ENCODE measurements around the gene MACROD2. TPM values are rescaled to one million over a fixed set of nuclear protein-coding genes. Genes with fewer than 3 reads are reported as not detected.

The MACROD2 gene
- total RNA-seq, 1 experiment from 2014 or later, result 1.4 TPM

DNA sequence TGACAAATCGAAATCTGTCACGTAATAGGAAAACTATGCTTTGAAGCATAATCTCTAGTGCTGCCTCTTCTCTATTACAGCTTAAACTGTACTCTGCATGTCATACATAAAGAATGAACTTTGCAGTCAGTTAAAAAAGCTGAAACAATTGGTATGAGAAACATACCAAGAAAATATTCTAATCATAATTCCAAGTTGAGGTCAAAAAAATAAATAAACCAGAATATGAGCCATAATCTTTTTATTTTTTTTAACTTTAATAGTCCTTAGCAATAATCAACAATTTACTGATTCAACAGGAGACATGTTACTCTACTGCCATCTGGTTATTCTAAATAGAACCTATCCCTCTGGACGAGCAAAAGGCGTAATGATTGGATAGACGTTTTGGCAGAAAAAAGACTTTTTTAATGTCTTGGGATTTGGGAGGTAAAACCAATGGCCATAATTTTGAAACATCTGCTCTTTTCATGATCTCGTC lies 566.5 kb downstream of the MACROD2 start:
- CTCF ChIA-PET, result no interaction called here
- H3K27ac ChIP-seq (ENCODE audit: low read depth, low read length, poor library complexity, severe bottlenecking), result no peak overlapping the region
- H3K9me3 ChIP-seq (ENCODE audit: low read depth, low read length, poor library complexity, severe bottlenecking), result peaks cover 3% of the 10 kb centered on the region
- H3K27me3 ChIP-seq (replicated peaks; ENCODE audit: insufficient read depth, low read depth, low read length, poor library complexity), result no peaks in the 10 kb centered on the region
- H3K36me3 ChIP-seq (ENCODE audit: insufficient read depth, low read length, poor library complexity, severe bottlenecking), result no peaks in the 10 kb centered on the region
- BruUV-seq (replicated peaks), result no TSS peak
- H3K4me3 ChIP-seq (ENCODE audit: low read depth, low read length, poor library complexity, severe bottlenecking), result no peak overlapping the region
- H3K4me1 ChIP-seq (ENCODE audit: insufficient read depth, low read length, poor library complexity, severe bottlenecking), result no peaks in the 10 kb centered on the region
- POLR2A ChIA-PET (ENCODE audit: low non-redundant PET), result no interaction called here
- no peak for DNase-seq (ENCODE audit: low spot score)
- intact Hi-C loops (cut with micrococcal nuclease; ENCODE audit: unreplicated experiment), result no loop called here
- TF ChIP-seq EZH2 (IDR thresholded peaks at IDR 0.05; ENCODE audit: borderline replicate concordance, low read depth, low read length, poor library complexity, severe bottlenecking), result no peak
- no peak for TF ChIP-seq CTCF (conservative IDR thresholded peaks at IDR 0.05; ENCODE audit: low read depth, low read length)

DNA sequence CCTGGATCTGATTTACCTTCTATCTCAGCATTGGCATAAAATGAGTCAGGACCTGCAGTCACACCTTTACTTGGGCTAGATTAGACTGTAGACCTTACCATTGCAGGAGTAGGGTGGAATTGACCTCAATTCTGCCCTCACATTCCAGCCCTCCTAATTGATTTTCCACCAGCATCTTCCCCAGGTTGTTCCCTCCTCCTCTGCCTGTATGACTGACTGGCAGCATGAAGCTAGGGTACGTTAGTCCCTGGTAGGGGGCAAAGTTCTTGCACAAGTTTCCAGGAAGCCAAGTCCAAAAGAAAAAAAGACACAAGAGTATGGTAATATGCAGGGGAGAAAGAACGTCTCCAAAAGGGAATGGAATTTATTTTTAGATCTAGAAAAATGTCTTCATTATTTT lies 567.7 kb downstream of the MACROD2 start:
- Histone ChIP-seq H3K36me3 (ENCODE audit: insufficient read depth, low read length, poor library complexity, severe bottlenecking) (no peaks in the 10 kb centered on the region), H3K4me3 (ENCODE audit: low read depth, low read length, poor library complexity, severe bottlenecking) (no peak overlapping the region), H3K27ac (ENCODE audit: low read depth, low read length, poor library complexity, severe bottlenecking) (no peak overlapping the region), H3K27me3 (replicated peaks; ENCODE audit: insufficient read depth, low read depth, low read length, poor library complexity) (no peaks in the 10 kb centered on the region), H3K9me3 (ENCODE audit: low read depth, low read length, poor library complexity, severe bottlenecking) (peaks cover 3% of the 10 kb centered on the region), H3K4me1 (ENCODE audit: insufficient read depth, low read length, poor library complexity, severe bottlenecking) (no peaks in the 10 kb centered on the region)
- no peak for TF ChIP-seq CTCF (conservative IDR thresholded peaks at IDR 0.05; ENCODE audit: low read depth, low read length)
- TF ChIP-seq EZH2 (IDR thresholded peaks at IDR 0.05; ENCODE audit: borderline replicate concordance, low read depth, low read length, poor library complexity, severe bottlenecking), result no peak
- intact Hi-C loops (cut with micrococcal nuclease; ENCODE audit: unreplicated experiment), result no loop called here
- POLR2A ChIA-PET (ENCODE audit: low non-redundant PET), result no interaction called here
- no peak for DNase-seq (ENCODE audit: low spot score)
- no TSS peak for BruUV-seq (replicated peaks)
- CTCF ChIA-PET, result no interaction called here

GRCh38 chr20:14566505-14566904 lies 571.2 kb downstream of the MACROD2 start:
- Histone ChIP-seq H3K4me1 (ENCODE audit: insufficient read depth, low read length, poor library complexity, severe bottlenecking) (no peaks in the 10 kb centered on the region), H3K4me3 (ENCODE audit: low read depth, low read length, poor library complexity, severe bottlenecking) (no peak overlapping the region), H3K27ac (ENCODE audit: low read depth, low read length, poor library complexity, severe bottlenecking) (no peak overlapping the region), H3K27me3 (replicated peaks; ENCODE audit: insufficient read depth, low read depth, low read length, poor library complexity) (no peaks in the 10 kb centered on the region), H3K36me3 (ENCODE audit: insufficient read depth, low read length, poor library complexity, severe bottlenecking) (no peaks in the 10 kb centered on the region), H3K9me3 (ENCODE audit: low read depth, low read length, poor library complexity, severe bottlenecking) (peaks cover 6% of the 10 kb centered on the region)
- TF ChIP-seq EZH2 (IDR thresholded peaks at IDR 0.05; ENCODE audit: borderline replicate concordance, low read depth, low read length, poor library complexity, severe bottlenecking), result no peak
- no peak for TF ChIP-seq CTCF (conservative IDR thresholded peaks at IDR 0.05; ENCODE audit: low read depth, low read length)
- POLR2A ChIA-PET (ENCODE audit: low non-redundant PET), result no interaction called here
- intact Hi-C loops (cut with micrococcal nuclease; ENCODE audit: unreplicated experiment), result no loop called here
- BruUV-seq (replicated peaks), result no TSS peak
- no peak for DNase-seq (ENCODE audit: low spot score)
- CTCF ChIA-PET, result no interaction called here
